IMR-90 (cell line): Measurements from ENCODE around the gene EFCC1. TPM values are rescaled to one million over a fixed set of nuclear protein-coding genes. Genes with fewer than 3 reads are reported as not detected.

ENCODE experiments used
- ATAC-seq: fragments of 200-7000 bp; cut with Tn5 transposase; 2 replicates; pipeline ENCODE4 v1.9.1; 2020; ENCODE audit warnings: low read depth, mild to moderate bottlenecking, moderate library complexity
- BruUV-seq: library from RNA; stranded (reverse); fragments of 400-500 nt; replicated peaks from 2 replicates; lab custom pipeline; 2021; lab: Mats Ljungman, UMichigan
- CTCF ChIA-PET: fragments of 300-600 bp; formaldehyde crosslinking; extraction: SDS; loops from one replicate; lab custom pipeline; 2021; ENCODE audit warnings: antibody characterized with exemption; lab: Yijun Ruan, JAX
- POLR2A ChIA-PET: fragments of 300-600 bp; sonication (Branson Sonifier 250); formaldehyde crosslinking; loops from one replicate; lab custom pipeline; 2022; ENCODE audit warnings: antibody characterized with exemption; ENCODE audit not compliant: unreplicated experiment; lab: Charles Lee
- DNase-seq: peaks from one replicate; pipeline ENCODE4 v3.0.0; 2013
- H2AFZ ChIP-seq: replicated peaks from 2 replicates; pipeline ENCODE3; 2013; ENCODE audit warnings: low read length, mild to moderate bottlenecking; ENCODE audit not compliant: poor library complexity
- H2AK5ac ChIP-seq: 2 replicates; pipeline ENCODE4 v1.6.1; 2013; ENCODE audit warnings: low read depth, low read length, inconsistent platforms
- H2AK9ac ChIP-seq: replicated peaks from 2 replicates; pipeline ENCODE3; 2013; ENCODE audit warnings: mild to moderate bottlenecking, low read depth, low read length, moderate library complexity; ENCODE audit not compliant: poor library complexity
- H2BK120ac ChIP-seq: 2 replicates; pipeline ENCODE4 v1.6.1; 2013; ENCODE audit warnings: low read depth, low read length, inconsistent platforms
- H2BK15ac ChIP-seq: 3 replicates; pipeline ENCODE4 v1.6.1; 2013; ENCODE audit warnings: low read depth, low read length, inconsistent platforms
- H2BK20ac ChIP-seq: 2 replicates; pipeline ENCODE4 v1.6.1; 2013; ENCODE audit warnings: low read depth, mild to moderate bottlenecking, inconsistent platforms, low read length, moderate library complexity
- H2BK5ac ChIP-seq: 2 replicates; pipeline ENCODE4 v1.6.1; 2013; ENCODE audit warnings: mild to moderate bottlenecking, low read depth, low read length, inconsistent platforms; ENCODE audit not compliant: poor library complexity, severe bottlenecking
- H3K14ac ChIP-seq: replicated peaks from 2 replicates; pipeline ENCODE4 v1.6.1; 2013; ENCODE audit warnings: low read depth, low read length, inconsistent platforms
- H3K18ac ChIP-seq: 2 replicates; pipeline ENCODE4 v1.6.1; 2013; ENCODE audit warnings: low read depth, low read length, control low read depth
- H3K23ac ChIP-seq: 2 replicates; pipeline ENCODE4 v1.6.1; 2013; ENCODE audit warnings: low read depth, low read length, inconsistent platforms
- H3K27ac ChIP-seq: 2 replicates; pipeline ENCODE4 v1.5.1; 2013; ENCODE audit warnings: mild to moderate bottlenecking, control low read depth, low read length; ENCODE audit not compliant: insufficient read depth
- H3K27me3 ChIP-seq: 2 replicates; pipeline ENCODE4 v1.6.1; 2013; ENCODE audit warnings: low read length; ENCODE audit not compliant: control insufficient read depth, insufficient read depth
- H3K36me3 ChIP-seq: 2 replicates; pipeline ENCODE4 v1.6.1; 2013; ENCODE audit warnings: low read length, mixed read lengths; ENCODE audit not compliant: control insufficient read depth, insufficient read depth
- H3K4ac ChIP-seq: 2 replicates; pipeline ENCODE4 v1.6.1; 2013; ENCODE audit warnings: low read depth, low read length, inconsistent platforms
- H3K4me1 ChIP-seq: 2 replicates; pipeline ENCODE4 v1.6.1; 2013; ENCODE audit warnings: low read length, mixed read lengths; ENCODE audit not compliant: control insufficient read depth, insufficient read depth
- H3K4me2 ChIP-seq: 2 replicates; pipeline ENCODE4 v1.6.1; 2013; ENCODE audit warnings: low read depth, mild to moderate bottlenecking, control low read depth, low read length, moderate library complexity
- H3K4me3 ChIP-seq: 2 replicates; pipeline ENCODE4 v1.5.1; 2013; ENCODE audit warnings: low read depth, mild to moderate bottlenecking, control low read depth, low read length, moderate library complexity; ENCODE audit not compliant: insufficient read depth
- H3K56ac ChIP-seq: 2 replicates; pipeline ENCODE4 v1.6.1; 2013; ENCODE audit warnings: low read length, inconsistent platforms; ENCODE audit not compliant: insufficient read depth; ENCODE audit errors: extremely low read depth
- H3K79me1 ChIP-seq, 2 experiments: 2 replicates each; pipeline ENCODE4 v1.6.1; 2013; ENCODE audit warnings: low read length in 2 of 2, inconsistent platforms in 1 of 2, low read depth in 1 of 2
- H3K9ac ChIP-seq: 2 replicates; pipeline ENCODE4 v1.6.1; 2013; ENCODE audit warnings: low read depth, low read length, control low read depth
- H3K9me1 ChIP-seq: 2 replicates; pipeline ENCODE4 v1.6.1; 2013; ENCODE audit warnings: low read length, inconsistent platforms; ENCODE audit not compliant: insufficient read depth
- H3K9me3 ChIP-seq: 2 replicates; pipeline ENCODE4 v1.6.1; 2013; ENCODE audit warnings: low read length; ENCODE audit not compliant: control insufficient read depth, insufficient read depth
- H4K20me1 ChIP-seq: 2 replicates; pipeline ENCODE4 v1.6.1; 2013; ENCODE audit warnings: low read length, inconsistent platforms; ENCODE audit not compliant: insufficient read depth
- H4K5ac ChIP-seq: 2 replicates; pipeline ENCODE4 v1.6.1; 2013; ENCODE audit warnings: mild to moderate bottlenecking, low read depth, low read length, control low read depth
- H4K8ac ChIP-seq, 2 experiments: 2 replicates each; pipeline ENCODE4 v1.6.1; 2013; ENCODE audit warnings: low read depth in 2 of 2, low read length in 2 of 2, control low read depth in 1 of 2, inconsistent platforms in 1 of 2
- H4K91ac ChIP-seq: 2 replicates; pipeline ENCODE4 v1.6.1; 2013; ENCODE audit warnings: low read depth, low read length, inconsistent platforms; ENCODE audit not compliant: insufficient read depth
- BHLHE40 ChIP-seq: fragments of 150-350 bp; IDR thresholded peaks from 2 replicates; pipeline ENCODE4 v1.6.1; 2016; ENCODE audit warnings: mild to moderate bottlenecking, low read depth, low read length
- CEBPB ChIP-seq: IDR thresholded peaks from 2 replicates; pipeline ENCODE4 v1.6.1; 2012; ENCODE audit warnings: low read depth, low read length, improper control_type of control experiment
- CHD1 ChIP-seq: IDR thresholded peaks from 2 replicates; pipeline ENCODE4 v1.6.1; 2012; ENCODE audit warnings: low read depth, low read length, improper control_type of control experiment
- FOS ChIP-seq: fragments of 150-350 bp; IDR thresholded peaks from 2 replicates; pipeline ENCODE4 v1.6.1; 2016; ENCODE audit warnings: low read depth, low read length
- NFE2L2 ChIP-seq: fragments of 150-350 bp; IDR thresholded peaks from 2 replicates; pipeline ENCODE4 v1.6.1; 2016; ENCODE audit warnings: low read depth, mild to moderate bottlenecking, low read length
- RFX5 ChIP-seq: IDR thresholded peaks from 2 replicates; pipeline ENCODE4 v1.8.0; 2012; ENCODE audit warnings: low read depth, mild to moderate bottlenecking, low read length, moderate library complexity
- WGBS, 2 experiments: methylation state at CpG; one replicate each; pipeline versions ENCODE4 v1.1.5 to v1.1.7; 2013; ENCODE audit warnings: missing lambda C conversion rate in 2 of 2; ENCODE audit not compliant: insufficient read length in 1 of 2; ENCODE audit errors: extremely low coverage in 2 of 2; 5-methylcytosine and 5-hydroxymethylcytosine counted together
- dilution Hi-C: fragments of 300-500 bp; cut with HindIII; formaldehyde crosslinking; loops from one replicate; pipeline ENCODE4 v1.14.3; 2018; ENCODE audit warnings: low sequenced_read_pairs; ENCODE audit not compliant: unreplicated experiment
- in situ Hi-C: fragments of 300-500 bp; cut with MboI; formaldehyde crosslinking; loops from 3 replicates; pipeline ENCODE4 v1.14.3; 2019; ENCODE audit warnings: low sequenced_read_pairs, inconsistent platforms, mixed read lengths
- intact Hi-C: fragments of 100-400 bp; cut with micrococcal nuclease; formaldehyde crosslinking; loops from 2 replicates; pipeline ENCODE4 v1.10.0; 2022
- polyA plus RNA-seq, 3 experiments: library from polyadenylated mRNA; depleted of rRNA; stranded (reverse); fragments of >200 nt; gene quantifications; 2 replicates each; pipeline ENCODE4 v1.2.3, GENCODE V29; 2012; ENCODE audit warnings: low replicate concordance in 1 of 3
- total RNA-seq: library from RNA; depleted of rRNA; stranded (reverse); fragments of >200 nt; gene quantifications from 2 replicates; pipeline ENCODE4 v1.2.3, GENCODE V29; 2012

EFCC1 gene
- total and polyA plus RNA-seq, 2 of the 4 experiments (the other 2 are of a cell fraction), result not detected

DNA sequence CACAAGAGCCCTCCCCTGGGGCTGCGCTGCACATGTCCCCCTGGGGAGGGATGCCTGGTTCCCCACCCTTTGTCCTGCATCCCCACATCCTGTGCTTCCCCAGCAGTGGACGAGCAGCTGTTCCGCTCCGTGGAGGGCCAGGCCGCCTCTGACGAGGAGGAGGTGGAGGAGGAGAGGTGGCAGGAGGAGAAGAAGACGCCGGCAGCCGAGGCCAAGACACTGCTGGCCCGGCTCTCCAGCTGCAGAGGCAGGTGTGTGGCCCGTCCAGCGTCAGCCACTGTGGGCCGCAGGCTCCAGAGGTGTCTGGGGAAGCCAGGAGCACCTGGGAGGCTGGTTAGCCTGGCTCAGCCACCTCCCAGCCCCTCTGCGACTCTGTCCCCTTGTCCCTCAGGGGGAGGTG lies 31.6 kb downstream of the EFCC1 start:
- Histone ChIP-seq H2AK5ac (no peak overlapping the region), H3K9me1 (no peaks in the 10 kb centered on the region), H2BK15ac (no peak overlapping the region), H3K36me3 (no peaks in the 10 kb centered on the region), H2BK120ac (no peak overlapping the region), H3K14ac (no peak overlapping the region), H4K5ac (no peak overlapping the region), H3K27me3 (peaks cover 35% of the 10 kb centered on the region), H4K8ac (no peak overlapping the region), H3K79me1 (no peaks in the 10 kb centered on the region), H2AFZ (no peak overlapping the region), H3K27ac (no peak overlapping the region), H3K4me1 (peaks cover 2% of the 10 kb centered on the region; the same call in 1 of the 2 replicates), H3K18ac (no peak overlapping the region), H3K9ac (no peak overlapping the region), H3K23ac (no peak overlapping the region), H2AK9ac (no peak overlapping the region), H2BK5ac (no peak overlapping the region), H4K20me1 (no peaks in the 10 kb centered on the region), H3K56ac (no peak overlapping the region), H2BK20ac (no peak overlapping the region), H3K4ac (no peak overlapping the region), H3K4me2 (no peak overlapping the region), H3K9me3 (peaks cover 3% of the 10 kb centered on the region; the same call in 1 of the 2 replicates), H4K91ac (no peak overlapping the region), H3K4me3 (no peak overlapping the region)
- in situ Hi-C loops, result no loop called here
- POLR2A ChIA-PET, result no interaction called here
- no peak for ATAC-seq
- TF ChIP-seq NFE2L2 (no peak), CEBPB (no peak), RFX5 (no peak), FOS (no peak), BHLHE40 (no peak), CHD1 (no peak)
- WGBS, 2 experiments, result 64% methylated on average over 5 of the region's 14 CpGs; no CpG with 5 or more reads in 1 of the 2 experiments
- no TSS peak for BruUV-seq
- no peak for DNase-seq
- CTCF ChIA-PET, result no interaction called here
- dilution Hi-C loops, result no loop called here
- intact Hi-C loops, result no loop called here
